ENCODE data around the gene ERG.

Gene ERG

GRCh38 chr21:38351176-38351959, 146.9 kb downstream of the ERG start:
- TF ChIP-seq CTCF (IDR thresholded peaks at IDR 0.05; ENCODE audit: insufficient read depth, low read length, poor library complexity, severe bottlenecking) = no peak
- Histone ChIP-seq H3K4me3 (replicated peaks; ENCODE audit: low read depth, low read length) (no peak overlapping the region), H3K36me3 (ENCODE audit: control insufficient read depth, insufficient read depth, low read length) (no peaks in the 10 kb centered on the region), H3K27me3 (replicated peaks; ENCODE audit: control insufficient read depth, insufficient read depth, low read length) (no peaks in the 10 kb centered on the region; the same call in 1 of the 2 replicates)
- DNase-seq (ENCODE audit: extremely low read depth, insufficient read length) = no peak

GRCh38 chr21:38350684-38351083, 147.6 kb downstream of the ERG start:
- TF ChIP-seq CTCF (IDR thresholded peaks at IDR 0.05; ENCODE audit: insufficient read depth, low read length, poor library complexity, severe bottlenecking) = no peak
- no peak for DNase-seq (ENCODE audit: extremely low read depth, insufficient read length)
- Histone ChIP-seq H3K36me3 (ENCODE audit: control insufficient read depth, insufficient read depth, low read length) (no peaks in the 10 kb centered on the region), H3K4me3 (replicated peaks; ENCODE audit: low read depth, low read length) (no peak overlapping the region), H3K27me3 (replicated peaks; ENCODE audit: control insufficient read depth, insufficient read depth, low read length) (no peaks in the 10 kb centered on the region; the same call in 1 of the 2 replicates)

GRCh38 chr21:38349977-38350376, 148.3 kb downstream of the ERG start:
- TF ChIP-seq CTCF (IDR thresholded peaks at IDR 0.05; ENCODE audit: insufficient read depth, low read length, poor library complexity, severe bottlenecking) = no peak
- no peak for DNase-seq (ENCODE audit: extremely low read depth, insufficient read length)
- H3K27me3 ChIP-seq (replicated peaks; ENCODE audit: control insufficient read depth, insufficient read depth, low read length) = no peaks in the 10 kb centered on the region; the same call in 1 of the 2 replicates
- H3K36me3 ChIP-seq (ENCODE audit: control insufficient read depth, insufficient read depth, low read length) = no peaks in the 10 kb centered on the region
- no peak overlapping the region for H3K4me3 ChIP-seq (replicated peaks; ENCODE audit: low read depth, low read length)

- H3K4me3 ChIP-seq (replicated peaks; ENCODE audit: low read depth, low read length) = no peak overlapping the region
- no peaks in the 10 kb centered on the region for H3K36me3 ChIP-seq (ENCODE audit: control insufficient read depth, insufficient read depth, low read length)
- no peak for TF ChIP-seq CTCF (IDR thresholded peaks at IDR 0.05; ENCODE audit: insufficient read depth, low read length, poor library complexity, severe bottlenecking)
- H3K27me3 ChIP-seq (replicated peaks; ENCODE audit: control insufficient read depth, insufficient read depth, low read length) = no peaks in the 10 kb centered on the region; the same call in 1 of the 2 replicates
- DNase-seq (ENCODE audit: extremely low read depth, insufficient read length) = no peak
Measured at GRCh38 chr21:38349111-38349746, 149.0 kb downstream of the ERG start.

GRCh38 chr21:38346286-38346685, 152.0 kb downstream of the ERG start:
- no peak for DNase-seq (ENCODE audit: extremely low read depth, insufficient read length)
- no peak for TF ChIP-seq CTCF (IDR thresholded peaks at IDR 0.05; ENCODE audit: insufficient read depth, low read length, poor library complexity, severe bottlenecking)
- Histone ChIP-seq H3K36me3 (ENCODE audit: control insufficient read depth, insufficient read depth, low read length) (no peaks in the 10 kb centered on the region), H3K27me3 (replicated peaks; ENCODE audit: control insufficient read depth, insufficient read depth, low read length) (no peaks in the 10 kb centered on the region; the same call in 1 of the 2 replicates), H3K4me3 (replicated peaks; ENCODE audit: low read depth, low read length) (no peak overlapping the region)

Data from GM06990 (cell line).